Retinal pigment epithelial cell (primary cell): ENCODE results near the gene ITGA3.
"Not testable (repeated sequence)": the region's sequence is repeated elsewhere in the genome, so short reads cannot be mapped to it uniquely, and the experiment has no call there.

Experiments
- DNase-seq: peaks from one replicate; pipeline ENCODE4 v3.0.0-alpha.2; 2010; ENCODE audit warnings: low read depth
- H3K4me3 ChIP-seq: 2 replicates; pipeline ENCODE4 v1.5.1; 2011; ENCODE audit warnings: mild to moderate bottlenecking, low read length, control low read depth, moderate library complexity
- TF ChIP-seq, protein P1 (sequence below): conservative IDR thresholded peaks from 2 replicates; pipeline ENCODE4 v1.5.1; 2011; ENCODE audit warnings: low read depth, low read length, control low read depth, inconsistent platforms

Gene ITGA3

GRCh38 chr17:50057521-50057991, 1.6 kb downstream of the ITGA3 start:
- DNase-seq, result no peak
- TF ChIP-seq, protein P1, sequence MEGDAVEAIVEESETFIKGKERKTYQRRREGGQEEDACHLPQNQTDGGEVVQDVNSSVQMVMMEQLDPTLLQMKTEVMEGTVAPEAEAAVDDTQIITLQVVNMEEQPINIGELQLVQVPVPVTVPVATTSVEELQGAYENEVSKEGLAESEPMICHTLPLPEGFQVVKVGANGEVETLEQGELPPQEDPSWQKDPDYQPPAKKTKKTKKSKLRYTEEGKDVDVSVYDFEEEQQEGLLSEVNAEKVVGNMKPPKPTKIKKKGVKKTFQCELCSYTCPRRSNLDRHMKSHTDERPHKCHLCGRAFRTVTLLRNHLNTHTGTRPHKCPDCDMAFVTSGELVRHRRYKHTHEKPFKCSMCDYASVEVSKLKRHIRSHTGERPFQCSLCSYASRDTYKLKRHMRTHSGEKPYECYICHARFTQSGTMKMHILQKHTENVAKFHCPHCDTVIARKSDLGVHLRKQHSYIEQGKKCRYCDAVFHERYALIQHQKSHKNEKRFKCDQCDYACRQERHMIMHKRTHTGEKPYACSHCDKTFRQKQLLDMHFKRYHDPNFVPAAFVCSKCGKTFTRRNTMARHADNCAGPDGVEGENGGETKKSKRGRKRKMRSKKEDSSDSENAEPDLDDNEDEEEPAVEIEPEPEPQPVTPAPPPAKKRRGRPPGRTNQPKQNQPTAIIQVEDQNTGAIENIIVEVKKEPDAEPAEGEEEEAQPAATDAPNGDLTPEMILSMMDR, result no peak
- H3K4me3 ChIP-seq, result peak overlapping the region; percentile 94

- TF ChIP-seq, protein P1, result no peak
- no peak for DNase-seq
- H3K4me3 ChIP-seq, result peak overlapping the region; percentile 94
Measured at GRCh38 chr17:50058296-50058953, 2.5 kb downstream of the ITGA3 start.

- TF ChIP-seq, protein P1, result no peak
- DNase-seq, result no peak
- H3K4me3 ChIP-seq, result peak overlapping the region; percentile 94
Measured at GRCh38 chr17:50059256-50059655, 3.3 kb downstream of the ITGA3 start.

DNA sequence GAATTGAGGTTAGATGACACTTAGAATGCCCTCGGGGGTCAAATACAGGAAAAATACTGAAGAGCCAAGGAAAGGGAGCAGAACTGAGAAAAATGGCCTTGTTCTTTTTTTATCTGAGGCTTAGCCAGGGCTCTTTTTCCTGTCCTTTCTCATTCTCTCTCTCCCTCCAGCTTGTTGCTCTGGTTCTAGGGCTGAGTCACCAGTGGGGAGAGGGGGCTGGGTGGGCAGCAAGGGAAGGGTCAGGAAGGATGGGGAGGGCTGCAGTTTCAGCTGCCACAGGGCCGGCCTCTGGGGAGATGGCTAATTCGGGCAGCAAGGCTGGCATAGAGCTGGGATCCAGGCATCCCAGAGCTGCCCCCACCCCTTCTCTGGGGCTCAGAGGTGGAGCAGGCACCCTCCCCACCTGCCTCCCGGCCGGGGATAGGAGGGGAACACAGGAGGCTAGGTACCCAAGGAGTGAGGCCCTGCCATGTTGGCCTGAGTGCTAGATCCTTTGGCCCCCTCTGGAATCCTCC, 3.9 kb downstream of the ITGA3 start:
- TF ChIP-seq, protein P1, result no peak
- H3K4me3 ChIP-seq, result peak overlapping the region; percentile 94
- DNase-seq, result no peak

DNA sequence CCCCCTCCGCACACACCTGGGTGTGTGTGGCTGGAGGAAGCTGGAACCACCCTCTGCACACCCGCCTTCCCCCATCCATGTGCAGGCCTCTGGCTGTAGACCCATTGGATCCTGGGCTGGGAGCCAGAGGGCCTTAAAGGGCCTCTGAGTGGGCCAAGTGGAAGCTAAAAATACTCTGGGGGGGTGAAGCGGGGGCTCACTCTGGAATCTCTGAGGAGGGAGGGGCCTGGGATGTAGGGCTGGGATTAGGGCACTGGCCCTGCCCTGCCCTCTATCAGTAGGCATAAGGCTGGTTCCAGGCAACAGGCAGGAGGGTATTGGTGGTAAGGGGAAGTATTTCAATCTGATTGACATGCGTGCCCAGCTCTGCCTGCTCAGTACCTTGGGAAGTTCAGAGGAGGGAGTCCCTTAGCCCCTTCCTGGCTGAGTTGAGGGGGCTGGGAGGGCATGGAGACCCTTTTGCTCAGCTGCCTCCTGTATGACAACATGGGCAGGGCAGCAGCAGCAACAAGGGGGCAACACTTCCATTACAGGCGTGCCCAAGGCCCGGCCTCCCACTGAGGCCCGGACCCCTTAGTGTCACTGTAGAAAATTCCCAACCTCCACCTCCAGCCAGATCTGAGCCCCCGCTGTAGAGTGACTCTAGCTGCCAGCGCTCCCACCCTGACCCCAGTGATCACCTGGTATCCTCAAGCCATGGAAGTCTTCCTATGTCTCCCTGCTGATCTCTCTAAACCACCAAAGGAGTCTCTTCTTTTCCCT, 5.2 kb downstream of the ITGA3 start:
- TF ChIP-seq, protein P1, result no peak
- H3K4me3 ChIP-seq, result peak overlapping the region; percentile 94
- DNase-seq, result no peak

- DNase-seq, result not testable (repeated sequence)
- peak overlapping the region; percentile 17 for H3K4me3 ChIP-seq
Measured at GRCh38 chr17:50061713-50062045, 5.8 kb downstream of the ITGA3 start.

- TF ChIP-seq, protein P1, result no peak
- DNase-seq, result peak; percentile 89
- H3K4me3 ChIP-seq, result no peak overlapping the region
Measured at GRCh38 chr17:50062293-50063243, 6.7 kb downstream of the ITGA3 start.
